ENCODE data around the gene TUBGCP2. TPM values are rescaled to one million over a fixed set of nuclear protein-coding genes. Genes with fewer than 3 reads are reported as not detected.

The TUBGCP2 gene
- total RNA-seq, 1 experiment from 2014 or later = 93.7 TPM

GRCh38 chr10:133276435-133277201 lies 32.1 kb downstream of the TUBGCP2 start, which contains the start of gene ADAM8:
Gene ADAM8, minus strand, starts transcription at chr10:133276868. Its CDS starts 51 bp downstream, at chr10:133276817.
- no peaks in the 10 kb centered on the region for H3K27me3 ChIP-seq (ENCODE audit: control insufficient read depth, insufficient read depth, low read length)
- in situ Hi-C loops (cut with HindIII; ENCODE audit: low pct_unique_long_range_greater_than_20kb, low sequenced_read_pairs) = no loop called here
- ATAC-seq = 0 out of 2 replicates have a peak, but pooled peaks have one; percentile 5
- BruUV-seq (replicated peaks) = no TSS peak
- no peak within 1 kb of the TSS for H3K27ac ChIP-seq (ENCODE audit: low read length)
- no peaks in the 10 kb centered on the region for H3K36me3 ChIP-seq (ENCODE audit: control insufficient read depth, insufficient read depth, low read length)
- intact Hi-C loops (cut with micrococcal nuclease; ENCODE audit: unreplicated experiment) = no loop called here
- TF ChIP-seq TCF7L2 (IDR thresholded peaks at IDR 0.05; ENCODE audit: low read depth, low read length) (no peak), REST (IDR thresholded peaks at IDR 0.05; ENCODE audit: insufficient read depth in 1 of 2, low read depth in 2 of 2, low read length in 1 of 2) (no peak), SIN3A (IDR thresholded peaks at IDR 0.05; ENCODE audit: borderline replicate concordance, insufficient read depth, low read depth, low read length) (no peak)
- DNase-seq (ENCODE audit: low read depth, low spot score) = no peak
- H3K4me1 ChIP-seq (ENCODE audit: control insufficient read depth, insufficient read depth, low read length) = peaks cover 44% of the 10 kb centered on the region
- POLR2A ChIA-PET = no interaction called here
- H3K4me3 ChIP-seq (ENCODE audit: low read depth in 2 of 2, low read length in 2 of 2) = no peak within 1 kb of the TSS
- H3K9me3 ChIP-seq (ENCODE audit: control insufficient read depth, insufficient read depth, low read depth, low read length) = no peaks in the 10 kb centered on the region
- CTCF ChIA-PET = interaction anchor here (1.2 kb wide), 1 partner anchor 53 kb away, joined by 3 read pairs; no protein-coding TSS in a partner anchor

GRCh38 chr10:133276100-133276434 lies 32.6 kb downstream of the TUBGCP2 start:
- no peaks in the 10 kb centered on the region for H3K27me3 ChIP-seq (ENCODE audit: control insufficient read depth, insufficient read depth, low read length)
- ChIA-PET POLR2A (no interaction called here), CTCF (no interaction called here)
- TF ChIP-seq CTCF (IDR thresholded peaks at IDR 0.05) (no peak), SIN3A (IDR thresholded peaks at IDR 0.05; ENCODE audit: borderline replicate concordance, insufficient read depth, low read depth, low read length) (no peak), REST (IDR thresholded peaks at IDR 0.05; ENCODE audit: insufficient read depth in 1 of 2, low read depth in 2 of 2, low read length in 1 of 2) (no peak), TCF7L2 (IDR thresholded peaks at IDR 0.05; ENCODE audit: low read depth, low read length) (no peak), POLR2AphosphoS5 (IDR thresholded peaks at IDR 0.05; ENCODE audit: low read depth, low read length) (no peak)
- no peak overlapping the region for H3K27ac ChIP-seq (ENCODE audit: low read length)
- DNase-seq (ENCODE audit: low read depth, low spot score) (no peak), ATAC-seq (no peak)
- H3K4me3 ChIP-seq (ENCODE audit: low read depth in 2 of 2, low read length in 2 of 2) = no peak overlapping the region
- intact Hi-C loops (cut with micrococcal nuclease; ENCODE audit: unreplicated experiment) = no loop called here
- in situ Hi-C loops (cut with HindIII; ENCODE audit: low pct_unique_long_range_greater_than_20kb, low sequenced_read_pairs) = no loop called here
- H3K4me1 ChIP-seq (ENCODE audit: control insufficient read depth, insufficient read depth, low read length) = peaks cover 44% of the 10 kb centered on the region
- no peaks in the 10 kb centered on the region for H3K36me3 ChIP-seq (ENCODE audit: control insufficient read depth, insufficient read depth, low read length)
- no peaks in the 10 kb centered on the region for H3K9me3 ChIP-seq (ENCODE audit: control insufficient read depth, insufficient read depth, low read depth, low read length)
- BruUV-seq (replicated peaks) = no TSS peak
